GM21576 (cell line): ENCODE results near the gene ARHGEF37.
"Not testable (repeated sequence)": the region's sequence is repeated elsewhere in the genome, so short reads cannot be mapped to it uniquely, and the experiment has no call there.

Experiments
- ATAC-seq: cut with Tn5 transposase; IDR thresholded peaks from one replicate; pipeline ENCODE4 v1.9.1; 2021; ENCODE audit warnings: mild to moderate bottlenecking, moderate library complexity; ENCODE audit not compliant: unreplicated experiment

Gene ARHGEF37

GRCh38 chr5:149644629-149645028 is 63.3 kb downstream of the ARHGEF37 start:
- no peak for ATAC-seq

GRCh38 chr5:149645236-149645635 is 63.9 kb downstream of the ARHGEF37 start:
- ATAC-seq = no peak

GRCh38 chr5:149645725-149646124 is 64.4 kb downstream of the ARHGEF37 start:
- no peak for ATAC-seq

GRCh38 chr5:149646564-149646963 is 65.3 kb downstream of the ARHGEF37 start:
- no peak for ATAC-seq

GRCh38 chr5:149647334-149647733 is 66.0 kb downstream of the ARHGEF37 start:
- no peak for ATAC-seq

- not testable (repeated sequence) for ATAC-seq
Observed at GRCh38 chr5:149648464-149649393, 67.4 kb downstream of the ARHGEF37 start.

- ATAC-seq = not testable (repeated sequence)
Observed at GRCh38 chr5:149649730-149650129, 68.4 kb downstream of the ARHGEF37 start.

- no peak for ATAC-seq
Observed at GRCh38 chr5:149651686-149652085, 70.4 kb downstream of the ARHGEF37 start.

GRCh38 chr5:149652697-149653096 is 71.4 kb downstream of the ARHGEF37 start:
- ATAC-seq = no peak

GRCh38 chr5:149654231-149654630 is 72.9 kb downstream of the ARHGEF37 start:
- ATAC-seq = no peak

- no peak for ATAC-seq
Observed at GRCh38 chr5:149654883-149655505, 73.7 kb downstream of the ARHGEF37 start.

- ATAC-seq = no peak
Observed at GRCh38 chr5:149656576-149657182, 75.4 kb downstream of the ARHGEF37 start.

- no peak for ATAC-seq
Observed at GRCh38 chr5:149657324-149657723, 76.0 kb downstream of the ARHGEF37 start.

GRCh38 chr5:149658299-149658698 is 77.0 kb downstream of the ARHGEF37 start:
- no peak for ATAC-seq

- no peak for ATAC-seq
Observed at GRCh38 chr5:149664083-149664482, 82.8 kb downstream of the ARHGEF37 start.

- no peak for ATAC-seq
Observed at GRCh38 chr5:149664666-149665415, 83.5 kb downstream of the ARHGEF37 start.

GRCh38 chr5:149665416-149666175 is 84.3 kb downstream of the ARHGEF37 start:
- ATAC-seq = no peak

- ATAC-seq = no peak
Observed at GRCh38 chr5:149666212-149666852, 85.0 kb downstream of the ARHGEF37 start.

- ATAC-seq = no peak
Observed at GRCh38 chr5:149667084-149667828, 86.0 kb downstream of the ARHGEF37 start.
